AG04449 (cell line): ENCODE measurements around the gene ETV4.

ENCODE experiments used
- CTCF ChIA-PET: fragments of 350-600 bp; formaldehyde crosslinking; extraction: SDS; loops from one replicate; lab custom pipeline; 2021; ENCODE audit warnings: antibody characterized with exemption; lab: Yijun Ruan, JAX
- POLR2A ChIA-PET: fragments of 400-600, 350-600 bp; formaldehyde crosslinking; extraction: SDS; loops from one replicate; lab custom pipeline; 2020; ENCODE audit warnings: antibody characterized with exemption, inconsistent platforms; lab: Yijun Ruan, JAX
- DNase-seq: peaks from one replicate; pipeline ENCODE4 v3.0.0-alpha.2; 2010; ENCODE audit warnings: low read depth, low spot score
- H3K4me3 ChIP-seq: 2 replicates; pipeline ENCODE4 v1.5.1; 2011; ENCODE audit warnings: low read depth, mild to moderate bottlenecking, control low read depth, low read length
- CTCF ChIP-seq: IDR thresholded peaks from one replicate; pipeline ENCODE4 v1.5.1; 2011; ENCODE audit warnings: mild to moderate bottlenecking, moderate library complexity, low read length, control low read depth, inconsistent platforms; ENCODE audit not compliant: insufficient read depth; ENCODE audit errors: missing control alignments

ETV4 gene

GRCh38 chr17:43543300-43543699 lies 2.8 kb downstream of the ETV4 start:
- ChIA-PET POLR2A (no interaction called here), CTCF (interaction anchor here (1.1 to 1.9 kb wide), 3 partner anchors 22 to 130 kb away, joined by 5 read pairs; no protein-coding TSS in a partner anchor)
- no peak for TF ChIP-seq CTCF
- DNase-seq, result no peak
- H3K4me3 ChIP-seq, result no peak overlapping the region

- H3K4me3 ChIP-seq, result no peak overlapping the region
- DNase-seq, result no peak
- ChIA-PET POLR2A (no interaction called here), CTCF (interaction anchor here (1.6 to 1.9 kb wide), 2 partner anchors 23 to 131 kb away, joined by 5 read pairs; no protein-coding TSS in a partner anchor)
- TF ChIP-seq CTCF, result no peak
Measured at GRCh38 chr17:43542859-43543258, 3.3 kb downstream of the ETV4 start.

GRCh38 chr17:43540821-43541674 lies 5.1 kb downstream of the ETV4 start:
- CTCF ChIA-PET, result interaction anchor here (1.0 to 1.6 kb wide), 4 partner anchors 15 to 133 kb away, joined by 3 to 7 read pairs (median 4); no protein-coding TSS in a partner anchor
- no peak for TF ChIP-seq CTCF
- no peak for DNase-seq
- no peak overlapping the region for H3K4me3 ChIP-seq
- POLR2A ChIA-PET, result no interaction called here

- ChIA-PET CTCF (interaction anchor here (1.2 to 3.2 kb wide), 5 partner anchors 10 to 137 kb away, joined by 3 to 14 read pairs (median 9); no protein-coding TSS in a partner anchor), POLR2A (no interaction called here)
- no peak for DNase-seq
- no peak overlapping the region for H3K4me3 ChIP-seq
- TF ChIP-seq CTCF, result no peak
Measured at GRCh38 chr17:43536236-43536992, 9.7 kb downstream of the ETV4 start.

- DNase-seq, result no peak
- POLR2A ChIA-PET, result no interaction called here
- H3K4me3 ChIP-seq, result no peak overlapping the region
- TF ChIP-seq CTCF, result no peak
- CTCF ChIA-PET, result interaction anchor here (3.2 kb wide), 1 partner anchor 14 kb away, joined by 14 read pairs; no protein-coding TSS in a partner anchor
Measured at GRCh38 chr17:43534909-43535308, 11.2 kb downstream of the ETV4 start.
